Stimulated activated CD4-positive, alpha-beta T cell treated with anti-CD3 and anti-CD28 coated beads, Interleukin-1b, Interleukin-23, amount 100 ng/mL, for 48 hours (primary cell): ENCODE data around the gene GUCY1A2.
"Not testable (repeated sequence)": the region's sequence is repeated elsewhere in the genome, so short reads cannot be mapped to it uniquely, and the experiment has no call there.

Source experiments
- DNase-seq: peaks from one replicate; pipeline ENCODE4 v3.0.0-alpha.2; 2020

GUCY1A2 gene

DNA sequence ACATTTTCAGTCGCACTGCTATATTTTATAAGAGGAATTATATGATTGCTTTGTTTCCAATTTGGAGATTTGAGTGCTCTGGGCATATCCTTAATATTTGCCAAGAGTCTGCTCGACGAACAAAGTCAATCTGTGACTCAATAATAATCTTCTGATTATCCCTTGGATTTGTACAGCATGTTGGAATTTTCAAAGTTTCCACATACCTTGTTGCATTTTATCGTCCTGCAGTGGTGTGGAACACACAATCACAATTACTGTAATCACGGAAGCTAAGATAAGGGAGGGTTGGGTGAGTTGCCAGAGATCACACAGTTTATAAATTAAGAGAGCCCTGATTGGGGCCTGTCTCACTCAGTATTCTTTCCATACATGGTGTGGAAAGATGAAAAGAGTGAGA lies 189.3 kb downstream of the GUCY1A2 start:
- no peak for DNase-seq

DNA sequence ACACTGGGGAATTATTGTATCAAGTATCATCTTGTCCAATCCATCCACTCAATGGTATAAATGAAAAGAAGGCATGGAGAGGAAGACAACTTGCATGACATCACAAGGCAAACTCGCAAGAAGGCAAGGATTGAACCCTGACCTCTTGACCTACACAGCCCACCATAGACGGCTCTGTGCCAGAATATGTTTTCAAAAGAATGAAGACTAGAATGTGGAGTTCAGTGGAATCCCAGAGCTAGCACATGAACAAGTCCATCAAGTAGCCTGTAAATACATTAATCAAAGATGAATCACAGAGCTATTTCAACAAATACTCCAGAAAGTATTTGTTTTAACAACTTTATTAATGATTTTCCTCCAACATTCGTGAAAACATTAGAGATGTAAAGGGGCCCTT lies 189.7 kb downstream of the GUCY1A2 start:
- no peak for DNase-seq

DNA sequence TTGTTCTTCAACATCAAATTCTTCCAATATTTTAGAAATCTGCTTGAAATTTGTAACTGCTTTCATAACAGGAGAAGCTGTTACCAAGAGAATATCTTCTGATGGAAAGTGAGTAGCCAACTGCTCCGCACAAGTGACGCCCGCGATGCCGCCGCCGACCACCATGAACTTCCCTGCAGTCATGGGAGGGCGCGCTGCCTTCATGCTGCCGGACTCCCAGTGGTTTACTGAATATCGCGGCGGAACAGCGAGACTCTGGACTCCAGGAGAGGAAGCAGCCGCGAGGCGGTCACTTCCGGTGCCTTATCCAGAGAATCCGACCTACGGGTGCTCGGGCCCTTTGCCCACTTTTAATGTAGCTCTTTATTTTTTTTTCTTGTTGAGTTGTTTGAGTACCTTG lies 190.6 kb downstream of the GUCY1A2 start:
- no peak for DNase-seq

DNA sequence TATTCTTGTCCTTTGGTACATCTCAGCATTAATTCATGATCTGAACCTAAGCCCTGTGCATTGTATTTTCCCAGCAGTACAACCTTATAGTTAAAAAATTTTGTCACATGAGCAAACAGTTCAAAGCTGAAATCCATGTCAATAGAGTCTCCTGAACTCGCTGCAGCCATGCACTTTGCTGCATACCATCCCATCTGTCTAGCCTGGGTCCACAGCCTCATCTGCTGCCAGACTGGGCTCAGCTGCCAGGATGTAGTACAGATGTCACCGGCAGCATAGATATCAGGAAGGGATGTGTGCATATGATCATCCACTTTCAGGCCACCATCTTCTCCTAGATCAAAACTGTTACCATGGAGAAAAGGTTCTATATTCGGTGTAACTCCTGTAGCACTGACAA lies 191.7 kb downstream of the GUCY1A2 start:
- DNase-seq = not testable (repeated sequence)

DNA sequence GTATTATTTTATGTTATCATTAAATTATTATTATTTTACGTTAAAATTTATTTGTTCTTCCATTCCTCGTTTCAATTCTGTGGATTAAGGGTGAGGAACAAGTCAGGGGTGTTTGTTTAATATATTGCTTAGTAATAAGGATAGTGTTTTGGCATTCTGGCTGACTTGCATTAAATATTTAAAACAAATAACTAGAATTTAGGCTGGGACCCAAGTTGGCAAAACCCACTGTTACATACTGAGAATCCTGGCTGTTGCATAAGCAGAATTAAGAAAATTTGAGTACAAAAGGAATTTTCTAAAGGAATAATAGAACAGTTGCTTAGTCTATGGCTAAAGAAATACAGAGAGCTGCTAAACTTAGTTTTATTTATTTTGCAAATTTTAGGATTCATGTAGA lies 196.4 kb downstream of the GUCY1A2 start:
- DNase-seq = no peak

DNA sequence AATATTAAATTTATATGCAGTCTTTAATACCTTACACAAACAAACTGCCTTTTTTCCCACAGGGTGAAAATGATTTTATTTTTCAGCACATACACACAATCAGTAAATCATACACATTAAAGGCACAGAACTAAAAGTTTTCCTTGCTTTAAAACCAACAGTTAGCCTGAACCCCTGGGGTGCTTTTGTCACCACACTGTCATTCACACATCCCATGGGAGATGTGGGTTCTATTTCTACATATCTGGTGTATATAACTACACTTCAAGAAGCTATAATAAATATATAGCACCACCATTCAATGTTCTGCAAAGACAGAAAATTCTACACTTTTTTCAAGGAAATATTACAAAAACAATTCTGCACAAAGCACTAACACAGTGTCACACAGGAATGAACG lies 197.0 kb downstream of the GUCY1A2 start:
- DNase-seq = no peak

DNA sequence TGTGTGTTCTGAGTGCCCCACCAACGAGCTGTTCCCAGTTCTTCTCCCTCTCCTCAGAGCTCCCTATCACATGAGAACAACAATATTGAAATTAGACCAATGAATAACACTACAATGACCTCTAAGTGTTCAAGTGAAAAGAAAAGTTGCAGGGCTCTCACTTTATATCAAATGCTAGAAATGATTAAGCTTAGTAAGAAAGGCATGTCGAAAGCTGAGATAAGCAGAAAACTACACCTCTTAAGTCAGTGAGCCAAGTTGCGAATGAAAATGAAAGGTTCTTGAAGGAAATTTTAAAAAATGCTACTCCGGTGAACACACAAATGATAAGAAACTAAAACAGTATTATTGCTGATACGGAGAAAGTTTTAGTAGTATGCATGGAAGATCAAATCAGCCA lies 199.8 kb downstream of the GUCY1A2 start:
- no peak for DNase-seq

DNA sequence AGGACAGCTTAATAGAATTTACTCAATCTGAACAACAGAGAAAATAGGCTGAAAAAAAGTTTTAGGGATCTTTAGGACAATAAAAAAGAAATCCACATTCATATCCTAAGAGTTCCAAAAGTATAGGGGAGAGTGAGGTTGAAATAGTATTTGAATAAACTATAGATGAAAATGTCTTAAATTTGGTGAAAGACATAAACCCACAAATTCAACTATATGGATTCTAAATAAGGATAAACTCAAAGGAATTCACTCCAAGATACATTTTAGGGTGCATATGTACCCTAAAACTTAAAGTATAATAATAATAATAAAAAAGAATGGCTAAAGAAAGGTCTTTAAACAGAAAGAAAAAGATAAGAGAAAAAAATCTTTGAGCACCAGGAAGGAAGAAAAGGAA lies 203.1 kb downstream of the GUCY1A2 start:
- no peak for DNase-seq

DNA sequence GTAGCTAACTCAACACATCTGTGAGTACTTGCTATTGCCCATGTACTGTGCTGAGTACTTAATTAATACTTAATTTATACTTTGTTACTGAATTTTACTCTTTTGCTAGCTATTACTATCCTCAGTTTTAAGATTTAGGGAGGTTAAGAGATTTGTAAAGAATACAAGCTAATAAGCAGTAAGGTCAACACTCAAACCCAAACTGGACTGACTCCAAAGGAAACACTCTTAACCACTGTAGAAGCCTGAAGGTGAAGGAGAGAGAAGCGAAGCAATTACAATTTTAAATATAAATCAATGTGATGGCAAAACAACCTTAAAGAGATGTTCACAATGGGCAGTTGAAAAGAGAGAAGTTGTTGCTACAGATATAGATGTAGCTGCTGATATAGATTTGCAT lies 204.5 kb downstream of the GUCY1A2 start:
- DNase-seq = no peak

DNA sequence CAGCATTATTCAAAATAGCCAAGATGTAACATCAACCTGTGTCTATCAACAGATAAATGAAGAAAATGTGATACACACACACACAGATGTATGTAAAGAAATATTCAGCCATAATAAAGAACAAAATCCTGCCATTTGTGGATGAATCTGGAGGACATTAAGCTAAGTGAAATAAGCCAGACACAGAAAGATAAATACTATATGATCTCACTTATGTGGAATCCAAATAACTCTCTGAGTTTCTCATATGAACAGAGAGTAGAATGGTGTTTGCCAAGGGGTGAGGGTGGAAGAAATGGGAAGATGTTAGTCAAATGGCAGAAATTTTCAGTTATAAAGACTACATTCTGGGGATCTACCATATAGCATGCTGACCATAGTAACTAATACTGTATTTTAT lies 224.2 kb downstream of the GUCY1A2 start:
- DNase-seq = no peak

DNA sequence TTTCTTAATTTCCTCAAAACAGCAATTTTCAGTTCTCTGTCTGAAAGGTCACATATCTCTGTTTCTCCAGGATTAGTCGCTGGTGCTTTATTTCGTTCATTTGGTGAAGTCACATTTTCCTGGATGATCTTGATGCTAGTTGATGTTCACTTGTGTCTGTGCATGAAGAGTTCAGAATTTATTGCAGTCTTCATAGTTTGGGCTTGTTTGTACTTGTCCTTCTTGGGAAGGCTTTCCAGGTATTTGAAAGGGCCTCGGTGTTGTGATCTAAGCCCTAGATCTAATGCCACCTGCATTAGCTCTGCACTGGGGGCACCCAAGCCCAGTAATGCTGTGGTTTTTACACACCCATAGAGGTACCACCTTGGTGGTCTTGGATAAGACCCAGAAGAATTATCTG lies 228.9 kb downstream of the GUCY1A2 start:
- DNase-seq = no peak

DNA sequence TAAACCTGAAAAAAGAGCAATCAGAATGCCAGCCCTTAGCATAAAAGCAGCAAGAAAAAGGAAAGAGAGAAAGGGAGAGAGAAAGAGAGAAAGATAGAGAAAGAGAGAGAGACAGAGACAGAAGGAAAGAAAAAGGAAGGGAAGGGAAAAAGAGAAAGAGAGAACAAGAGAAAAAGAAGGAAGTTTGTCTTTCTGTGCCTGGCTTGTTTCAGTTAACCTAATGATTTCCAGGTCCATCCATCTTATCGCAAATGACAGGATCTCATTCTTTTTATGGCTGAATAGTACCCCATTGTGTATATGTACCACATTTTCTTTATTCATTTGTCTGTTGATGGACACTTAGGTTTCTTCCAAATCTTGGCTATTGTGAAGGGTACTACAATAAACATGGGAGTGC lies 230.8 kb downstream of the GUCY1A2 start:
- no peak for DNase-seq

DNA sequence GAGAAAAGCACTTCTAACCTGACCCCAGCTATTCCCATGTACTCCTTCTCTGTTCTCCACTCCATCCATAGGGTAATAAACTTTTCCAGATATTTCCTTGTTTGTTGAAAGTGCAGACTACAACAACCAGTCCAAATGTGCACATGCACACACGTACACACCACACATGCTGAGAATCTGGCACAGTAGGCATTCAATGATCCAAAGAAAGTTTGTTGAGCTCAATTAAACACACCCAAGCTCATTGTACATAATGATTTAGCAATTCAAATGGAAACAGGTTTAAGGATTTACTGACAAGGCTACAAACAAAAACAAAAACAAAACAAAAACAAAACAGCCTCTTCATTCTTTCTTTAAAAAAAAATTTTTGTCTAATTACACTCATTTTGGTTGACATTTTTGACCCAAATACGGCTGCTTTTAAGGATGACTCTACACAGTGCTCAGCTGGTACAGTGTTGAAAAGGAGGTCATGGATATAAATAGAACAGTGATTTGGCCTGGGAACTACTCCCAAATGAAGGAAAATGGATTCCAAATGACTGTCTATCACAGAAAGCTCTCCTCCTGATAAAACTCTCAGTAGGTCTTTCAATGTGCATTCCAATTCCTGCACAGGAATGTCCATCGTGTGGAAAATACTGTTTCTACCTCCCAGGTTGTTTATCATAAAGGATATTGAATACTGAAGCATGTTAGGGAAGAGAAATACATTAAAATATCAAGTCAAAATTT lies 232.2 kb downstream of the GUCY1A2 start:
- no peak for DNase-seq

DNA sequence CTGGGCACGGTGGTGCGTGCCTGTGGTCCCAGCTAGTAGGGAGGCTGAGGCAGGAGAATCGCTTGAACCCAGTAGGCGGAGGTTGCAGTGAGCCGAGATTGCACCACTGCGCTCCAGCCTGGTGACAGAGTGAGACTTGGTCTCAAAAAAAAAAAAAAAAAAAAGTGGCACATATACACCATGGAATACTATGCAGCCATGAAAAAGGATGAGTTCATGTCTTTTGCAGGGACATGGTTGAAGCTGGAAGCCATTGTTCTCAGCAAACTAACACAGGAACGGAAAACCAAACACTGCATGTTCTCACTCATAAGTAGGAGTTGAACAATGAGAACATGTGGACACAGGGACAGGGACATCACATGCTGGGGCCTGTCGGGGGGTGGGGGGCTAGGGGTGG lies 241.0 kb downstream of the GUCY1A2 start:
- DNase-seq = not testable (repeated sequence)

DNA sequence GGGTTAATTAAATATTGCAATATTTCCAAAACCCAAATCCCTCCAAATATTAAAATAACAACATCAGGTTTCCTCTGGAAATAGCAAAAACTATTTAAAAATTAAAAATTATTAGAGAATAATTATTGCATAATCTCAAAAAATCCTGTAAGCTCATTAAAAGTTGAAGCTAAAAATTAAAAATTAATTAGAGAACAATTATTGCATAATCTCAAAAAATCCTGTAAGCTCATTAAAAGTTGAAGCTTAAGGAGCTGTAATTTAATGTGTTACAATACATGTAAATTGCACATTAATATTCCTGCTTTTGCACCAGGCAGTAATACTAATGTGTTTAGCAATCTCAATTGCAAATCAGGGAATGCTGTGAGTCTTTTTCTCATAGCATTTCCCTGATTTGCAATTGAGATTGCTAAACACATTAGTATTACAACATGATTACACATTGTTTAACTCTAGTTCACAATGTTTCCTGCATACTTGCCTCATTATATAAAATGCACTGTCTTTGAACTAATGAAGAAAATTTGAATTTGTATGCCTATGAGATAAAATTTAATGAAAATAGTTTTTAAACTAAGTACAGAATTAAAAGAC lies 247.7 kb downstream of the GUCY1A2 start:
- DNase-seq = no peak

DNA sequence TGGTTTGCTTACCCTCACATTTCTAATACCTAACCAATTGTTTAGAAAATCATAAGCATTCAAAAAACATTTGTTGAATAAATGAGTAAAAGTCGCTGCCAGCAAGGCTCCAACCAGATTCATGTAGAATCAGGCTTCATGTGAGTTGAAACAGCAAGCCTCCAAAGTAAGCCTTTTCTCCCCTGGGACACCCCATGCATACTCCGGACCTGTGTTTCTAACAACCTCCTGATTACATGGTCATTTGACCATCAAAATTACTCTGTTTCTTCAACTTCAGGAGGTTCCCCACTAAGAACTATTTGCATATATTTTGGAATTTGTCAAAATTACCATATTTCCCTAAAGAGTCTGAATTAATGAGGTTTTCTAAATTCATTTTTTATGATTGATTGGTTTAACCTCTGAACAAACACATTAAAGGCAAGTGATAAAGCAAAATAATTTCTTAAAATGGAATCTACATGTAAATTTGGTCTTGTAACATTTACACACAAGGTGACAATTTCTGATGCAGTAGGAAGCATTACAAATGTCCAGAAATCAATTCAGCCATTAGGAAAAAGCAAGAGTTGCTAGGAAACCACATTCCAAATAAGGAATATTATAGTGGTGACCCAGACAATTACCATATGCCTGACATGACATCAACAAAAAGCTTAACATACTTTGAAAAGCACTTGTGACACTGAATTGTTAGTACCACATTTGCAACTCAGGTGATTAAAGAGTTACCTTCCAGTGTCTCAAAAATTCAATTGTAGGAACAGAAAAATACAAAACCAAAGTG lies 252.6 kb downstream of the GUCY1A2 start:
- no peak for DNase-seq

DNA sequence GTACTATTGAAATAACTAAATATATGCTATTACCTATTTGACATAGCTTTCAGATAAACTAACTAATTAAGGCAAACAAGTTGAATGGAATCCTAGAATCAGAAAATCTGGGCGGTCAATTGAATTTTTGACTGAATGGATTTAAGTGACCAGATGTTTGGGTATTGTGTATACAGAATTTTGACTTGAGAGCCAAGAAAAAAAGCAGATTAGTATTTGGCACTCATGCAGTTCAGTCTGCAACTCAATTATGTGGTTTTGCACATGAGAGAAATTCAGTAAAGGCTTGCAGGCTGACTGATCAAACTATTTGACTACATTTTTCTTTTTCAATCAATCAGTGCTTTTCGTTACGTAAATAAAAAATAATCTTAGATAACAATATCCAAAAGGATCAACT lies 254.8 kb downstream of the GUCY1A2 start:
- no peak for DNase-seq

DNA sequence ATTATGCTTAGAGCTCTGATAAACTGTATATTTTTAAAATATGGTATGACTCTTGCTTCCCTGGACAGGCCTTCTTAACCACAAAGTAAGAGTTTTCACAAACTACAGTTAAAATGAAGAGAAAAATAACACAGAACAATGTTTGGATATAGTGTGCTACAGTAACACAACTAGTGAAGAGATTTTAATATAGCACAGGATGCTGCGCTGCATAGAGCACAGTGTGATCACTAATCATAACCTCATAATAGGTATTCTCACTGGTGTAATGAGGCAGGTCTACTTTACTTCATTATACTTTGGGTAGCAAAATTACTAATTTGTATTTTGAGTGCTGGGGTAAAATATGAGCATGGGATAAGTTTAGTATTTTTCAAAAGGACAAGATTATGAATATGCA lies 256.5 kb downstream of the GUCY1A2 start:
- no peak for DNase-seq

DNA sequence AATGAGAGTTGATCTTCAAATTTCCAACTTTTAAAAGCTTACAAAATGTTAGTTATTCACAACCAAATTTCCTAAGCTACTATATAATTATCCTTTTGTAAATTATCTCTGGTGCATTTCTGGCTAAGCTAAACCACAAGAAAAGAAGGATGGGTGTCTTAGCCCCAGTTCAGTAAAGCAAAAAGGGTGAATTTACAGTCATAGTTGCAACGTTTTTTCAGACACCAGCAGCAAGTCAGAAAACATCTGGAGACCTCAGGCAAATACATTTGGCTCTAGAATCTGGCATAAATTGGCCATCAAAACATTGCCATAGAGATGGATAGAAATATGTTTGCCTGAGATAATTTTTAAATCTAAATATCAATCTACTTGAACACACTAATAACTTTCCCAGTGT lies 257.0 kb downstream of the GUCY1A2 start:
- DNase-seq = no peak

DNA sequence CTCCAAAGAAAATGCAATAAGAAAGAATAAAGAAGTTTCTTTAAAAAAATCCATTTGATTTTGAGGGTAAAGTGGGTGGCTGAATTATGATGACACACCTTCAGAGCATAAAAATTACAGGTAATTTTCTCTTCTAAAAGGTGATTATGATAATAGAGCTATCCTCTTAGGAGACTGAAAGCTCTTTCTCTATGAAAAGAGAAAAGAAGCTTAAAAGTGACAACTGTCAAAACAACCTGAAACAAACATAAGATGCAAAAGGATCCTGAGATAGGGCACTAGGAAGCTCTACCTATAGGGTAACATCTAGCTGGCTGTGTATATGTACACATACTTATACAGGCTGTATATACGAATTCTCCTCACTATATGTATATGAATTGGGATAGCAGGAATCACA lies 270.2 kb downstream of the GUCY1A2 start:
- no peak for DNase-seq

DNA sequence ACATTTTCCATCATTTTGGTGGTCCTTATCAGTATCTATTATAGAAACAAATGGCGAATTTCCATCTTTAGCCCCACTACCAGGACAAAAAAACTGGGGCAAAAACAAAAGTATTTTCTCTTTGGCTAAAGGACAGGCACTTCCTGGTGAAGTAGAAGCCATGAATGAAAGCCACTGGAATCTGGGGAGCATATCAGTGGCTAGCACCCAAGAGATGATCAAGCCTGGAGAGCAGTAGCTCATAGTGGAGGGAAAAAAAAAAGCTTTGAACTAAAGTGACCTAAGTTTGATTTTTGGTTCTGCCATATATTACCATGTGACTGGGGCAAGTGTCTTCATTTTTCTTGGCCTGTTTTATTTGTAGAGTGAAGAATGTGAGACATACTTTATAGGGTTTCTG lies 272.3 kb downstream of the GUCY1A2 start:
- no peak for DNase-seq

DNA sequence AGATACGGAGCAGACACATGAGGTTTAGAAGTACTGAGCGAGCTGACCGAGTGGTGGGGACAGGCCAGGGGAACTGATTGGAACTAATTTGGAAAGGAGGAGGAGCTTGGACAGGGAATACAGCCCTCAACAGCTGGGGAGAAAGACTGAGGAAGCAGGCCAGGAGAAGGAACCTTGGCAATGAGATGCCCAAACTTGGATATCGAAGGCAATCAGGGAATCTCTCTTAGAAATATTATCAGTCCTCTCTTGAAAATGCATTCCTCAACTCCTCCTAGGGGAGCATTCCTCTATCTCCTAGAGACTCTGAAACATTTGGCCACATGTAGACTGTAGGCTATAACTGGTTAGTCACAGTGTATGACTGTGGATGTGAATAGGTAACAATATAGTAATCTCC lies 284.6 kb downstream of the GUCY1A2 start:
- no peak for DNase-seq

DNA sequence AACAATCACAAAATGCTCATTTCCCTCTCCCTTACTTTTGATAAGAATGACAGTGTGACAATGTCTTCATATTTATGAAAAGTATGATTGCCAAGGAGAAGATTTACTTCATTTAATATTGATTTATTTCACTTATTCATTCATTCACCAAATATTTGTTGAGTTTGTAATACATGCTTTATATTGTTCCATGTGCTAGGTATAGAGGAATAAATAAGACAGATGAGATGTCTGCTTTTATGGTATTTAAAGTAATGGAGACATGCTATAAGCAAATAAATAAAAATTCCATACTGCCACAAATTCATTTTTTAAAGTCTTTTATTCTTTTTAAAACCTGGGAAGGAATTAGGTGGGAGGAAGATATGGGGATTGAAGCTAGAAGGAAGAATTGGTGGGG lies 289.4 kb downstream of the GUCY1A2 start:
- no peak for DNase-seq

DNA sequence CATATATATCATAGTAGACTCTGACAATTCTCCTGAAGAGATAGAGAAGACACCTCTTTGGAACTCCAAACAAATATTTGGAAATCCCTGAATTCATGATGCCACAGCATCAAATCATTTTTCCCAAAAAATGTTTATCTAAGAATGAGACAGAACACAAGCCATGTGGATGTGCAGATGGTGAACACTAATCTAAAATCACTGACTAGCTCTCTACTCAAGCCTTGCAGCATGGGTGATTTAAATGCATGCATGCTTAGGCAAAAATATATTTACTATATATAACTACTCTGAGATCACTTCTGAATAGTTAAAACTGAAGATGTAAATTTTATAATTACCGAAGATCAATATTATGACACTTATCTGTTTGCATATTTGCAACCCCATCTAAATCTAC lies 289.9 kb downstream of the GUCY1A2 start:
- no peak for DNase-seq
